Measurements from ENCODE around the gene TMEM200C.

TMEM200C gene

GRCh38 chr18:5895299-5895875 is at the start of gene TMEM200C:
TSS of gene TMEM200C (minus strand) at chr18:5895522. CDS start at chr18:5892063, 3,459 bp downstream.
- no peak within 1 kb of the TSS for H3K4me3 ChIP-seq (ENCODE audit: low read depth, low read length)

GRCh38 chr18:5944448-5944847 is 49.1 kb upstream of the TMEM200C start:
- no peak for TF ChIP-seq CTCF (IDR thresholded peaks at IDR 0.05; ENCODE audit: low read depth, low read length)
- H3K4me3 ChIP-seq (ENCODE audit: low read depth, low read length): no peak overlapping the region

More at GRCh38 chr18:5895299-5895875, at the start of gene TMEM200C:
- TF ChIP-seq CTCF (IDR thresholded peaks at IDR 0.05; ENCODE audit: low read depth, low read length): no peak

- H3K4me3 ChIP-seq (ENCODE audit: low read depth, low read length): no peak overlapping the region
- TF ChIP-seq CTCF (IDR thresholded peaks at IDR 0.05; ENCODE audit: low read depth, low read length): no peak
These were observed 48.2 kb upstream of the TMEM200C start for GRCh38 chr18:5943514-5943913.

GRCh38 chr18:5942591-5942990 is 47.3 kb upstream of the TMEM200C start:
- no peak for TF ChIP-seq CTCF (IDR thresholded peaks at IDR 0.05; ENCODE audit: low read depth, low read length)
- no peak overlapping the region for H3K4me3 ChIP-seq (ENCODE audit: low read depth, low read length)

- no peak for TF ChIP-seq CTCF (IDR thresholded peaks at IDR 0.05; ENCODE audit: low read depth, low read length)
- no peak overlapping the region for H3K4me3 ChIP-seq (ENCODE audit: low read depth, low read length)
These were observed 46.6 kb upstream of the TMEM200C start for GRCh38 chr18:5941890-5942289.

- H3K4me3 ChIP-seq (ENCODE audit: low read depth, low read length): no peak overlapping the region
- no peak for TF ChIP-seq CTCF (IDR thresholded peaks at IDR 0.05; ENCODE audit: low read depth, low read length)
These were observed 44.7 kb upstream of the TMEM200C start for GRCh38 chr18:5939801-5940667.

GRCh38 chr18:5937795-5938194 is 42.5 kb upstream of the TMEM200C start:
- no peak overlapping the region for H3K4me3 ChIP-seq (ENCODE audit: low read depth, low read length)
- TF ChIP-seq CTCF (IDR thresholded peaks at IDR 0.05; ENCODE audit: low read depth, low read length): no peak
